HK-2 (cell line): ENCODE data around the gene MOCS3.
A peak's percentile ranks its signal among the peaks of the same experiment; 100 is the strongest.
"Not testable (repeated sequence)": the region's sequence is repeated elsewhere in the genome, so short reads cannot be mapped to it uniquely, and the experiment has no call there.

Source experiments
- DNase-seq: peaks from one replicate; pipeline ENCODE4 v3.0.0-alpha.2; 2018; ENCODE audit not compliant: unreplicated experiment

The MOCS3 gene

DNA sequence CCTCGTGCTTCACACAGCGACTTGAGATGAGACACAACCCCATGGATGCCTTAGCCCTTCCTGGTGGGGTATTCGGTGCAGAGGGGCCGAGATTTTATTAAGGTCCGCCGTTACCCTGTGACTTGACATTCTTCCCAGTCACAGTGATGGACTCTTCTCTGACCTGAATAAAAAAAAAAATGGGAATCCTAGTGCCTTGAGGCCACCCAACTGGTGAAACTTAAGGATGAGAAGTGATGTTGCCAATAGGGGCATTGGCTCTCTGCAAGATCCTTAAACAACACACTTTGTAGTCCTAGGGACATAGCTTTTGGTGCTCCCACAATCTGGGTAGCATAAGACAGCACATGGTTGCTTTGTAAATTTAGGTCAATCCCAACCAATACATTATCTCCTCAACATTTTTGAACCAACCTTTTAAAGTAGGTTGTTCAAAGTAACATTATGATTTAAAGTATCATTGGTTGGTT, 26.6 kb upstream of the MOCS3 start:
- DNase-seq: no peak

DNA sequence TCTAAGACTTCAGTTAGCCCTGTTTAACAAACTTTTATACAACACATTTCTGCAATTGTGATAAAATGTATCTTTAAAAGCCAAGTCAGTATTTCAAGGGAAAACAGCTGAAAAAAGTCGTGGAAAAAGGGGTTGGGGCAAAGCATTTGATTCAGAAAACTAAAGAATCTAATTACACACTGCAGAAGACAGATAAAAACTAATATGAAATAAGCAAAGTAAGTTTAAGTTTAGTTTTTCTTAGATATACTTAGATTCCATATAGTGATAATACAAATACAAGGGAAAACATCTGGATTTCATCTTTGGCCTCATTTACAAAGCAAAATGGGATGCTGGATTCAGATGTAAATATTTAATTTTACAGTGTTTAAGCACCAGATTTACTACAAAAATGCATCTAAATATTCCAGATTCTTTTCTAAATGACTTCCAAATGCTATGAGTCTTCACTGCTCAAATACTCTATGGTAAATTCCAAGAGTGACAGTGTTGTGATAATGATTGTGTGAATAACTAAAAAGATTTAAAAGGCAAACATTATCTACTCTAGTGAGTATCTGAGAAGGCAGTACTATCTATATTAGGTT, 25.8 kb upstream of the MOCS3 start:
- DNase-seq: no peak

DNA sequence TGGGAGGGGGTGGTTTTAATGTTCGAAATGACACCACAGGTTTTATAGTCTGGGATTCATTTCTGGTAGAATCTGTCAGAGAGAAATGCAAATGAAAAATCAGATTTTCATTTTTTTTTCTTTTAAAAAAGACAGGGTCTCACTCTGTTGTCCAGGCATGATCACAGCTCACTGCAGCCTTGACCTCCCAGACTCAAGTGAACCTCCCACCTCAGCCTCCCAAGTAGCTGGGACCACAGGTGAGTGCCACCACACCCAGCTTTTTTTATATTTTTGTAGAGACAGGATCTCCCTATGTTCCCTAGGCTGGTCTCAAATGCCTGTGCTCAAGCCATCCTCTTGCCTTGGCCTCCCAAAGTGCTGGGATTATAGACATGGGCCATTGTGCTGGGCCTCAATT, 25.0 kb upstream of the MOCS3 start:
- no peak for DNase-seq

DNA sequence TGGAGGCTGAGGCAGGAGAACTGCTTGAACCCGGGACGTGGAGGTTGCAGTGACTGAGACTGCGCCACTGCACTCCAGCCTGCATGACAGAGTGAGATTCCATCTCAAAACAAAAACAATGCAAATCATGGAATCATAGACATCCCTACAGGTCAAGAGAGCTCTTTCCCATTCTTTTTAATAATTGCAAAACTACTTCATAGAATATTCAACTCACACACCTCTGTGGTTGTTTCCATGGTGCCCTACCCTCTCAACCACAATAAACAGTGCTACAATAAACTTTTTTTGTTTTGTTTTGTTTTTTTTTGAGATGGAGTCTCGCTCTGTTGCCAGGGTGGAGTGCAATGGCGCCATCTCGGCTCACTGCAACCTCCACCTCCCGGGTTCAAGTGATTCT, 15.5 kb upstream of the MOCS3 start:
- no peak for DNase-seq

DNA sequence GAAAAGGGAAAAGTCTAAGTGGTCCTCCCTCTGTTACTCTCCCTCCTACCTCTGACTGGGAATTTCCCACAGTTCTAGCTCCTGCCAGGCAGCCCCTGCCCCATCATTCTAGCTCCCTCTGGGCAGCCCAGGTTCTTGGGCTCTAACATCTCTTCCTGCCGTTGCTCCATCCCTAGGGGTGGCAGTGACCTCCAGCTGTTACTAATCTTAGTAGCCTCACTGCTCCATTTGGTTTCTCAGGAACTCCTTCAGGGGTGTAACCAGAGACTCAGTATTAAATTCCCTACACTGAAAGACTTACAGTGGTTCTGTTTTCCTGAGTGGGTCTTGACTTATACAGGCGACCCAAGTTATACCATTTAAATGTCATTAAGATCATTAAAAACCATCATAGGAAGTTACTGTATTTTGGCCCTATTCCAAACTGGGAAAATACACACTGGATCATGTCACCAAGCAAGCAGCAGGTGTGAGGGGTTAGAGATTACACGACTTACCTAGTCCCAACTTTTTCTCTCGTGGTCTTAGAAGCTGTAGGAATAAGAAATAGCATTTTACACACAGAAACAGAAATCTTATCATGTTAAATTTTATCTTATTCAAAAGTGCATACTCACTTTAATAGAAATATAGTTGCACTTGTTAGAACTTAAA, 10.4 kb upstream of the MOCS3 start:
- DNase-seq: no peak

DNA sequence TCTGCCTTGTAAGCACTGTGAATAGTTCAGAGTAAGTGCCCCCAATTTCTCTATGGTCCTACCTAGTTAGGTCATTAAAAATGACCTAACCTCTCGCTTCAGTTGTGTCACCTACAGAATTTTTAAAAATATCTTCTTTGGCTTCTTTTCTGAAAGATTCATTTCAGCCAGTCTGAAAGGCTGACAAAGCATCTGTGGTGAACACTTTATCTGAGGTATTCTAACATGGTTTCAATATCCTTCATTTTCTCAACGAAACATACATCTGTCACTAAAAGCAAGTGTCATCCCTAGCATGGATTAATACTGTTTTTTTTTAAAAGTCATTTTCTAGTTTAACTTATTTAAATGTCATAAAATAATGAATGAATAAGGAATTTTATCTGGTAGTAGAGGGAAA, 5.4 kb upstream of the MOCS3 start:
- no peak for DNase-seq

DNA sequence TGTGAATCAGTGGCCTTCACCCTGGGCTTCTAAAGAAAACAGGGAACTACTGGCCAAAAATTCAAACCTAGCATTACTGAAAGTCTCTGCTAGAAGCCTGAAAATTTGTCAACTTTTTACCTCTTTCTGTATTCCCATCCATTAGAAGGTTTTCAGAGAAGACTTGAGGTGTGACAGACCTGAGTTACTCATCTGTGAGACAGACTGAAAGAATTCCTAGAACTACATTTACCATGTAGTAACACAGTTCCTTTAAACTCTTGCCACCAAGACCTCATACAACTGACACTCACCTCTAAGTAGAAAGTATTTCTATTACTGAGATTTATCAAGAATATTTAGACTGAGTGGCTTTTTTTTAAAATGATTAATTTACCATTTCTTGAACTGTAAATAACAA, 4.8 kb upstream of the MOCS3 start:
- no peak for DNase-seq

DNA sequence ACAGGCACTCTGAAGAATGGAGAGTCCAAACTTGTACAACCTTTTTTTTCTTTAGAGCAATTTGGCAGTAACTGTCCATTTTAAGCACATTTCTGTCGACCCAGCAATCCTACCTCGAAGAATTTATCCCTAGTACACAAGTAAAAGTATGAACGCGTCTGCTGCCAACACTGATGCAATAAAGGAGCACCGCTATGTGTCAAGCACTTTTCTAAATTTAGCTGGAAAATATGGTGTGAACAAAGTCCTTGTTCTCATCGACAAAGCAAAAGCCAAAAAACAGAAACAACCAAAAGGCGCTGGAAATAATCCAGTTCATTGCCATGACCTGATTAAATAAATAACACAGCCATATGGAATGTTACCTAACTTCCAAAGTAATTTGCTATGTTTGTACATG, 1.3 kb upstream of the MOCS3 start:
- no peak for DNase-seq

DNA sequence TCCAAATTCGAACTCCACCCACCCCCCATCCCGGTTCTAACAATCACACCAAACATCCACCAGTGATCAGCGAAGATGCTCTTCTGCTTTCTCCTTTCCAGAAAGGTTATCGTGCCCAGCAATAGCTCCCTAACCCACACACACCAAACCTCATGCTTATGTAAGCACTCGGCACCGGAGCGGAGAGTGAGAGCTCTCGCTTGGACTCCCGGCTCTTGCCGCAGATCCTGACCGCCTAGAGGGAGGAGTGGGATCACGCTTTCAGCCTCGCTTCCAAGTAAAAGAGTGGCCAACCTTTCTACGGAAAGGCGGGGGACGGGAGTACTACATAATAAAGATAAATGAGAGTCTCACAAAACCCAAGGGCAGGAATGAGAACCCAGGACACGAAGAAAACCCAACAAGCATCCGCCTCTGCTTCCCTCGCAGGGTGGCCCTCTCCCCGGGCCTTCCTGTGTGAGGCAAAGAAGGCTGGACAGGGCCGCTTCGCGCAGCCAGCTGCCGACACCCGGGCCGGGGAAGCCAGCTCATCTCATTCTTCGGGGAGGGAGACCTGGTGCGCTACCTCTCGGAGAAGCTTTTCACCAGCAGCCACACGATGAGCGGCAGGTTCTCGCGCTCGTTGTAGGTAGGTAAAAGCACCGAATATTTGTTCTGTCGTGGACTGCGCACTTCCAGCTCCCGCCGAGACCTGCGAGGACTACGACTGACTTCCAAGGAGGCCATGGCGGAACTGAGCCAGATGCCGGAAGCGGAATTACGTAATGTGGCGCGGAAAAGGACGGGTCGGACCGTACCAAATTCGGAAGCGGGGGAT, 612 bp upstream of the MOCS3 start, which contains the start of gene DPM1:
TSS of gene DPM1 (minus strand) at position 735 of the 817 bp plus-strand sequence. CDS start at position 726, 9 bp downstream.
- peak; percentile 90 for DNase-seq

DNA sequence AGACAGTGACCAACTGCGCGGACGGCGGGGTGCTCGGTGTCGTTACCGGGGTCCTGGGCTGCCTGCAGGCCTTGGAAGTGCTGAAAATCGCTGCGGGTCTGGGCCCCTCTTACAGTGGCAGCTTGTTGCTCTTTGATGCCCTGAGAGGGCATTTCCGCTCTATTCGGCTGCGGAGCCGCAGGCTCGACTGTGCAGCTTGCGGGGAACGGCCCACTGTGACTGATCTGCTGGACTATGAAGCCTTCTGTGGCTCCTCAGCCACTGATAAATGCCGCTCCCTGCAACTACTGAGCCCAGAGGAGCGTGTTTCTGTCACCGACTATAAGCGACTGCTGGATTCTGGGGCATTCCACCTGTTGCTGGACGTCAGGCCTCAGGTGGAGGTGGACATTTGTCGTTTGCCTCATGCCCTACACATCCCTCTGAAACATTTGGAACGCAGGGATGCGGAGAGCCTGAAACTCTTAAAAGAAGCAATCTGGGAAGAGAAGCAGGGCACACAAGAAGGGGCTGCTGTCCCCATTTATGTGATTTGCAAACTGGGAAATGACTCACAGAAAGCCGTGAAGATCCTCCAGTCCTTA, 1.0 kb downstream of the MOCS3 start:
- no peak for DNase-seq

DNA sequence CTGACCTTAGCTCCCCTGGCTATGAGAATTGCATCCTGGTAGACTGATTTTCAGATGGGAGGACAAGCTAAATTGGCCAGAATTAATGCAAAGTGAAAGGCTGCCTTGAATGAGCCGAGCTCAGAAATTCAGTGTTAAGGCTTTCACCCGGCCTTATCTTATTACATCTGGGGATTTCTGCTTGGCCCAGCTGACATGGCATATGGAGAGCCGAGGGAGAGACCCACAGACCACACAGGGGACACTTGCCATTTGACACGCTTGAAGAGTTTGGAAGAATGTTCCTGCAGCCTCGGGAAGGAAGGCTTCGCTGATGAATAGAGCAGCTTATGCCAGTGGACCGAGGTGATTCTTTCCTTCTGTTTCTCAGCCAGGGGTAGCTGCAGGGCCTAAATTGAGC, 9.0 kb downstream of the MOCS3 start:
- peak; percentile 67 for DNase-seq

DNA sequence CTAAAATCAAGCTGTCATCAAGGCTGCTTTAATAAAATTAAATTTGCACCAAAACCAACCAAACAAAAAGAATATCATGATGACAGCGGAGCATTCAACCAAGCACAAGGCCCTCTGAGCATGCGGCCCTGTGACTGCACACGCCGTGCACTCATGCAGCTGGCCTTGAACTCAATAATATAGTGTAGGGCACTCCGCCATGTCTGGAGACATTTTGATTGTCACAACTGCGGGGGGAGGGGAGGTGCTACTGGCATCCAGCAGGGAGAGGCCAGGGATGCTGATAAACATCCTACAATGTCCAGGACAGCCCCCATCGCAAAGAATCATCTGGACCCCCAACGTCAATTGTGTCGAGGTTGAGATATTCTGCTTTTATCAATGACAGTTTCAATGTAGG, 9.7 kb downstream of the MOCS3 start:
- no peak for DNase-seq

DNA sequence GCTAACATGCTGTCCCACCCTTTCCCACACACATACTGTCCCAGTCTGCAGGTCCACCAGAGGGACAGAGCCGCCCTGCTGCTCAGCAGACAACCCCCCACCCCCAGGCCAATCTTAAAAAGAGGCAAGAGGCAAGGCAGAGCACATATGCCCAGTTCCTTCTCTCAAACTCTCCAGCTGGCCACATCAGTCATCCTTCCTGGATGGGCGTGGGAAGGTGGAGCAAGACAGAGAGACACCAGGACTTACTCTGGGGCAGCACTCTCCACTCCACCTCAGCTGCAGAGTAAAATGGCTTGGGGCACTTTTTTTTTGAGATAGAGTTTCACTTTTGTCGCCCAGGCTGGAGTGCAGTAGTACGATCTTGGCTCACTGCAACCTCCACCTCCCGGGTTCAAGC, 10.8 kb downstream of the MOCS3 start:
- DNase-seq: no peak

DNA sequence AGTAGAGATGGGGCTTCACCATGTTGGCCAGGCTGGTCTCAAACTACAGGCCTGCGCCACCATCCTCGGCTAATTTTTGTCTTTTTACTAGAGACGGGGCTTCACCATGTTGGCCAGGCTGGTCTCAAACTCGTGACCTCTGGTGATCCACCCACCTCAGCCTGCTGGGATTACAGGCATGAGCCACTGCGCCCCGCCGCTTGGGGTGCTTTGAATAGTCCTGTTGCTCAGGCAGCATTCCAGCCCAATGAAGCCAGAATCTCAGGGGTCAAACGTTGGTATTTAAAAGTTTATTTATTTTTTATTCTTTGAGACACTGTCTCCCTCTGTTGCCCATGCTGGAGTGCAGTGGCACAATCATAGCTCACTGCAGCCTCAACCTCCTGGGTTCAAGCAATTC, 11.3 kb downstream of the MOCS3 start:
- DNase-seq: no peak

DNA sequence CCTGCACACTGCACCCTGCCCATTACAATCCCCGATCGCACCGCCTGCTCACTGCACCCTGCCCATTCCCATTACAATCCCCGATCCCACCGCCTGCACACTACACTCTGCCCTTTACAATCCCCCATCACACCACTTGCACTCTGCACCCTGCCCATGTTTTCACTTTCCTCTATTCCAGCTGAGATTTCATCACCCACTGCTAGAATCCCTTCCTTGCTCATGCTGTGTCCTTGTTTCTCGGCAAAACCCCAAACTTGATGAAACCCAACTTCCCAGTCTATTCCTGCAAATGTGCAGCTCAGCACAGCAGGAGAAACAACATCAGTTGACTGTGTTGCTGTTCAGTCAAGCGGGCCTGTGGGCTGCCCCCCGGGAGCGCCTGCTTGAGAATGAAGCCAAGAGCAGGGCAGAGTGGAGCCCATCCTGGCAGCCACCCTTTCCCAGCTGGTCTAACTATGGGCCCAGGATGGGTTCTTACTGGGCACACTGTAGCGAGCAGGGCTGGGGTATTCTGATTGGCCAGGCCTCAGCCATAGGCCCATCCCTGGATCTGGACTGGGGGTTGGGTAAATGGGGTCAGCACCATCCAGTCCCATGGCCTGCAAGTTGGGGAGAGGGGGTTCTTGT, 17.2 kb downstream of the MOCS3 start:
- no peak for DNase-seq

DNA sequence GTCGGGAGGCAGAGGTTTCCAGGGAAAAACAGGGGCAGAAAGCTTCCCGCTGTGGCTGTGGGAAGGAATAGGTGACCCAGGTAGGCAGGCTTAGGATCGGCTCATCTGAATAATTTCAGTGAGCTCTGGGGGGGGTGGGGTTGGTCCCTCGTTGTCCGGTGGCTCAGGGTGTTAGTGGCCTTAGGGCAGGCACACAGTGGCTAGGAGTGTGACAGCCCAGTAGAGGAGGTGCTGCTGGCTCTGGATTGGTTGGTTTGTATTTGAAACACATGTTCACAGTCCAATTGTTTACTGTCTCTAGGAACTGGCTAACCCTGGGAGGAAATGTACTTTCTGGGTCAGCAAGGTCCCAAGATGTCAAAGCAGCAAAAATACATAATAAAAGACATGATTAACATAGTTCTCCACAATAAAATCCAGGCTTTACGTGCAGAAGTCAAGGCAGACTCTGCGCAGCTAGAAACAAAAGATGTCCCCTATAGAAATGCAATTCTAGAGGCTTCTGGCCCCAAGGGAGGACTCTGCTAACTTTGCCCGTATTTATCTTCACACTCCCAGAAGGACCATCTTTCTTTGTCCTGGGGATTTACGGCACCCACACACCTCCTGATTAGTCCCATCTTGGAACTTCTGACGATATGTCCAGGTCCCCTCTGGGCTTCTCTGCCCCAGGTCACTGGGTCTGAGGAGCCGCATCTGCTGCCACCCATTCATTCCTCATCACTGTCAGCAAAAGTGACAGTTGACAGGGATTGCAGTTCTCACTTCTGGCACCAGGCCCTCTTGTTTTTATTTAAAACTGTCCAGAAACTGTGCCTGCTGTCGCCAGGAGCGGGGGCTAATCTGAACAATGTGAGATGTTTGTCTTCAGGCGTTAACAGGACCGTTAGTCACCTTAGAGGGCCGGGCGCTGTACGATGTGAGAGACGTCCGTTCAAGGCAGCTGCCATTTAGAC, 18.7 kb downstream of the MOCS3 start:
- no peak for DNase-seq

DNA sequence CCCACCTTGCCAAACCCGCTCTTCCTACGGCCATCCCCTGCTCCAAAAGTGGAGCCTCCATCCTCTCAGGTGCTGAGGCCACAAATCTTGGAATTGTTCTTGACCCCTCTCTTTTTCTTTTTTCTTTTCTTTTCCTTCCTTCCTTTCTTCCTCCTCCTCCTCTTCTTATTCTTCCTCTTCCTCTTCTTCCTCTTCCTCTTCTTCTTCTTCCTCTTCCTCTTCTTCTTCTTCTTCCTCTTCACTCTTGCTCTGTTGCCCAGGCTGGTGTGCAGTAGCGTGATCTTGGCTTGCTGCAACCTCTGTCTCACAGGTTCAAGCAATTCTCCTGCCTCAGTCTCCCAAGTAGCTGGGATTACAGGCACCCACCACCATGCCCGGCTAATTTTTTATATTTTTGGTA, 19.9 kb downstream of the MOCS3 start:
- DNase-seq: not testable (repeated sequence)

DNA sequence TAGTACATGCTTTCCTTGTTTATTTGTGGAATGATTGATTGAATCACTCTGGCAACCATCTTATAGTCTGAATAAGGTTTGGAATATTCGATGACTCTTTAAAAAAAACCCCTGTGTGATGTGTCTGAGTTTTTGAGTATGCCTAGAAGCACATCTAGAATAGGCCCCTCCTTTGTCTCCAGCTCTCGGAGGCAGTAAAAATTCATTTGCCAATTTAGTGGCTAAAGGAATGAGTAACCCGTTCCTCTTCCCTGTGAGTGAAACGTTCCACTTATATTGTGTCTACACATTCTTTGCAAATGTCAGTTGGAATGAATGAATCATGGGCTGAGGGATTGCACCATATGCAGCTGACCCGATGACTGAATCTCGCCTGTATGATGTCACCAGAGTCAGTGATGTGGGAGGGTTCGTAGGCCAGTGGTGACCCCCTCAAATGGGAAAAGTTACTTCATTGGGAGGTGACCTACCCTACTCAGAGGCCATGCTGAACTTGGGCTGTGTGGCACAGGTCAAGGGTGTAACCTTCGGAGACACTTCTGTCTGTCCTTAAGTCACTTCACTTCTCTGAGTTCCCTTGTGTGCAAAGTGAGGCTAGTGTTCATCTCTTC, 21.6 kb downstream of the MOCS3 start:
- DNase-seq: peak; percentile 82

DNA sequence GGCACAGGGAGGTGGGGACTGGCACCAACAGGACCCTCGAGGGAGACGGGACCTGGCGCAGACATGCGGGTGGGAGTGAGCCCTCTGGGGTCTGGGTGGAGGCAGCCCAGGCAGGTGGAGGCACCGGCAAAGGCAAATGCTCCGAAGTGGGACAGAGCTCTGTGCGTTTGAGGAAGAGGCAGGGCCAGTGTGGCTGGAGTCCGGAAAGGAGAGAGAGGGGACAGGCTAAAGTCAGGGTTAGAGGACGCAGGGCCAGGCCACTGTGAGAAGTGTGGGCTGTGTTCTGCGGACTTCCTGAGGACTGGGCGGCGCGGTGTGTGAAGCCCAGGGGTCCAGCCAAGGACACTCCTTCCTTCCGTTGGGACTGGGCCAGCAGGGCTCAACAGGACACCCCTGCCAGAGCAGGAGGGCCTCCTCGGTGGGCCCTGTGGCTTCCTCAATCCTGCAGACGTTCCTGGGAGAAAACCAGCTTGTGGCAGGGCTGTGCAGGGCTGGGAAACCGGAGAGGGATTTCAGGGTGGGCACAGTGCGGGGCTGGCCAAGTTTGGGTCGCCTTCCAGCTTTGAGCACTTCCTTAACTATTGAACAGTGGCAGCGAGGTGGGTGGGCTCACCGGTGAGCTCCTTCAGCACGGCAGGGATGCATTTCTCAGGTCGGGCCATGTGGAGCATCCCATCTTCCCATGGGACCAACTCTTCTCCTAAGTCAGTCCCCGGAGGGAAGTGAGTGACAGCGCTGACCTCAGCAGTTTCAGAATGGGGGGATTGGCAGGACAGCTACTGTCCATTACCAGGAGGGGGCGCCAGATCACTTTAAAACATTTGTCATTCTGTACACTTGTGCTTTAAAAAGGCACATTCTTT, 22.5 kb downstream of the MOCS3 start:
- DNase-seq: peak; percentile 66

DNA sequence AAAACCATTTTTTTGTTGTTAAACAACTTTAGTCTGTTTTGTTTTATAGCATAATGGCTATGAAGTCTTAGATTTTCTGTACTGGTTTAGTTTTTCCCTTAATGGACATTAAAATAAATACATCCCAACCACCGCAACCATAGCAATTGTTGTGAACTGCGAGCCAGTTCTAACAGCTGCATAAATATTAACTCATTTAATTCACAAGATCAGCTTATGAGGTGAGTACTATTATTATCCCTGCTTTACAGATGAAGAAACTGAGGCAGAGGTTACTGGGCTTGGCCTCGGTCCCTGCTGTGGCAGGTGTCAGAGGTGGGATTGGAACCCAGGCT, 23.1 kb downstream of the MOCS3 start:
- no peak for DNase-seq
